Measurements from ENCODE around the gene CTIF. TPM values are rescaled to one million over a fixed set of nuclear protein-coding genes. Genes with fewer than 3 reads are reported as not detected.

CTIF gene
- total and polyA plus RNA-seq, 2 donors (not counting 1 experiment from before 2014, with no cell fraction given) = 27.2 to 28.1 TPM

- Histone ChIP-seq H3K9ac (ENCODE audit: insufficient read depth, low read length) (no peak overlapping the region), H3K36me3 (ENCODE audit: control insufficient read depth, insufficient read depth, low read length) (peaks cover 2% of the 10 kb centered on the region), H3K27ac (ENCODE audit: insufficient read depth, low read length) (no peak overlapping the region), H3K4me3 (replicated peaks in 1 of 4; ENCODE audit: control extremely low read depth in 1 of 4, insufficient read depth in 1 of 4, low read depth in 3 of 4, low read length in 4 of 4) (no peak overlapping the region), H3K4me1 (ENCODE audit: control insufficient read depth, extremely low read depth, insufficient read depth, low read length) (peaks cover 6% of the 10 kb centered on the region), H4K20me1 (ENCODE audit: control insufficient read depth, extremely low read depth, insufficient read depth, low read length) (no peaks in the 10 kb centered on the region), H2AFZ (ENCODE audit: low read length) (no peak overlapping the region), H3K4me2 (ENCODE audit: extremely low read depth, insufficient read depth, low read length) (no peak overlapping the region), H3K27me3 (ENCODE audit: control insufficient read depth, insufficient read depth, low read length) (no peaks in the 10 kb centered on the region), H3K9me3 (ENCODE audit: control insufficient read depth, insufficient read depth, low read depth, low read length) (no peaks in the 10 kb centered on the region), H3K79me2 (ENCODE audit: control insufficient read depth, insufficient read depth, low read length) (no peaks in the 10 kb centered on the region)
- no peak for DNase-seq (ENCODE audit: low read depth in 2 of 2)
- TF ChIP-seq CTCF (conservative IDR thresholded peaks at IDR 0.05 in 1 of 2, IDR thresholded peaks at IDR 0.05 in 1 of 2; ENCODE audit: low read depth in 1 of 2, low read length in 2 of 2) = no peak
- no peak for TF ChIP-seq EZH2 (IDR thresholded peaks at IDR 0.05; ENCODE audit: low read length, missing control alignments)
Measured at GRCh38 chr18:48730010-48730409, 191.2 kb downstream of the CTIF start.

- Histone ChIP-seq H3K9me3 (ENCODE audit: control insufficient read depth, insufficient read depth, low read depth, low read length) (no peaks in the 10 kb centered on the region), H3K4me2 (ENCODE audit: extremely low read depth, insufficient read depth, low read length) (no peak overlapping the region), H3K27me3 (ENCODE audit: control insufficient read depth, insufficient read depth, low read length) (no peaks in the 10 kb centered on the region), H3K4me3 (replicated peaks in 1 of 4; ENCODE audit: control extremely low read depth in 1 of 4, insufficient read depth in 1 of 4, low read depth in 3 of 4, low read length in 4 of 4) (no peak overlapping the region), H2AFZ (ENCODE audit: low read length) (no peak overlapping the region), H4K20me1 (ENCODE audit: control insufficient read depth, extremely low read depth, insufficient read depth, low read length) (no peaks in the 10 kb centered on the region), H3K27ac (ENCODE audit: insufficient read depth, low read length) (no peak overlapping the region), H3K79me2 (ENCODE audit: control insufficient read depth, insufficient read depth, low read length) (no peaks in the 10 kb centered on the region), H3K4me1 (ENCODE audit: control insufficient read depth, extremely low read depth, insufficient read depth, low read length) (peaks cover 9% of the 10 kb centered on the region), H3K9ac (ENCODE audit: insufficient read depth, low read length) (no peak overlapping the region), H3K36me3 (ENCODE audit: control insufficient read depth, insufficient read depth, low read length) (peaks cover 4% of the 10 kb centered on the region)
- no peak for TF ChIP-seq CTCF (conservative IDR thresholded peaks at IDR 0.05 in 1 of 2, IDR thresholded peaks at IDR 0.05 in 1 of 2; ENCODE audit: low read depth in 1 of 2, low read length in 2 of 2)
- TF ChIP-seq EZH2 (IDR thresholded peaks at IDR 0.05; ENCODE audit: low read length, missing control alignments) = no peak
- no peak for DNase-seq (ENCODE audit: low read depth in 2 of 2)
Measured at GRCh38 chr18:48732767-48733424, 194.1 kb downstream of the CTIF start.

DNA sequence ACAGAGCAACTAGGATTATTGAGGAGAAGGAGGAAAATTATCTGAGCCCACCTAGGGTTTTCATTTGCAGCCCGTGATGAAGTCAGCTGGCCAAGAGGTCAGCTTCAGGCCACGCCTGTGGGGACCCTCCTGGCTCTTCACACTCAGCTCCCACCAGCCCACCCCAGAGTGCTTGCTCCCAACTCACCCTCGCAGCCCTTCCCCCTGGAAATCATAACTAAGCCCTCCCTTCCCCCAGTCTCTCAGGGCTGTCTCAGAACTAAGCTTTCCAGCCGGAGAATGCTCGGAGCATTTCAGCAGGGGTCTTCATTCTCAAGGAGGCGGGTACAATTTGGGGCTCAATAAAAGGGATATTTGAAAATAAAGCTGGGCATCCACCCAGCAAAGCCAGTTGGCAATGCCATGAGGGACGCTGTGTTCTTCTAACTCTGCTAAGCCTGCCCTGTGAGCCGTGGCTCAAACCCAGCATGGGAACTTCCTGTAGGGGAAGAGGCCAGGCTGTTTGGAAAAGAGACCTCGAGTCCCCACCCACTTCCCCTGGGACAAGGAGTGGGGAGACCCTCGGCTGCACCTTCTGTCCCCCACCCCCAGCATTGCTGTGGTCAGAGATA, 194.9 kb downstream of the CTIF start:
- TF ChIP-seq CTCF (conservative IDR thresholded peaks at IDR 0.05 in 1 of 2, IDR thresholded peaks at IDR 0.05 in 1 of 2; ENCODE audit: low read depth in 1 of 2, low read length in 2 of 2) (no peak), EZH2 (IDR thresholded peaks at IDR 0.05; ENCODE audit: low read length, missing control alignments) (no peak)
- H3K4me2 ChIP-seq (ENCODE audit: extremely low read depth, insufficient read depth, low read length) = no peak overlapping the region
- H3K36me3 ChIP-seq (ENCODE audit: control insufficient read depth, insufficient read depth, low read length) = peaks cover 4% of the 10 kb centered on the region
- H2AFZ ChIP-seq (ENCODE audit: low read length) = no peak overlapping the region
- H3K9ac ChIP-seq (ENCODE audit: insufficient read depth, low read length) = no peak overlapping the region
- H3K27ac ChIP-seq (ENCODE audit: insufficient read depth, low read length) = no peak overlapping the region
- no peaks in the 10 kb centered on the region for H3K9me3 ChIP-seq (ENCODE audit: control insufficient read depth, insufficient read depth, low read depth, low read length)
- no peaks in the 10 kb centered on the region for H3K79me2 ChIP-seq (ENCODE audit: control insufficient read depth, insufficient read depth, low read length)
- H3K4me3 ChIP-seq (replicated peaks in 1 of 4; ENCODE audit: control extremely low read depth in 1 of 4, insufficient read depth in 1 of 4, low read depth in 3 of 4, low read length in 4 of 4) = no peak overlapping the region
- DNase-seq (ENCODE audit: low read depth in 2 of 2) = no peak
- no peaks in the 10 kb centered on the region for H4K20me1 ChIP-seq (ENCODE audit: control insufficient read depth, extremely low read depth, insufficient read depth, low read length)
- H3K27me3 ChIP-seq (ENCODE audit: control insufficient read depth, insufficient read depth, low read length) = no peaks in the 10 kb centered on the region
- peaks cover 9% of the 10 kb centered on the region for H3K4me1 ChIP-seq (ENCODE audit: control insufficient read depth, extremely low read depth, insufficient read depth, low read length)
